ENCODE results near the gene JHY. TPM values are rescaled to one million over a fixed set of nuclear protein-coding genes. Genes with fewer than 3 reads are reported as not detected.

JHY gene
- total and polyA plus RNA-seq, 2 of the 8 experiments (the other 6 are each of a cell fraction or from before 2014, with no cell fraction given): 0.29 to 0.91 TPM

- Histone ChIP-seq H3K27ac (ENCODE audit: low read depth, low read length) (no peak overlapping the region), H3K56ac (replicated peaks; ENCODE audit: insufficient read length, low read depth, low read length) (no peak overlapping the region), H3K9me3 (ENCODE audit: insufficient read depth in 2 of 2, low read depth in 1 of 2, low read length in 1 of 2) (no peaks in the 10 kb centered on the region), H4K8ac (ENCODE audit: extremely low read depth, insufficient read depth, low read length) (no peak overlapping the region), H2BK5ac (ENCODE audit: low read depth, low read length) (no peak overlapping the region), H3K18ac (ENCODE audit: extremely low read depth, low read length) (no peak overlapping the region), H3K23ac (ENCODE audit: insufficient read length) (no peak overlapping the region), H3K27me3 (replicated peaks in 1 of 4; ENCODE audit: control insufficient read depth in 3 of 4, extremely low read depth in 1 of 4, insufficient read depth in 3 of 4, low read length in 3 of 4) (no peaks in the 10 kb centered on the region), H3K4me2 (ENCODE audit: insufficient read depth in 1 of 2, low read depth in 2 of 2, low read length in 2 of 2) (peak overlapping the region in 1 of 2 experiments; percentile 12; a peak in 1 of 4 replicates), H3K4ac (replicated peaks; ENCODE audit: insufficient read length, low read depth, low read length) (no peak overlapping the region), H3K23me2 (ENCODE audit: low read depth, low read length) (no peaks in the 10 kb centered on the region), H2BK20ac (ENCODE audit: low read length) (no peak overlapping the region), H4K20me1 (replicated peaks in 1 of 2; ENCODE audit: control insufficient read depth in 1 of 2, insufficient read depth in 2 of 2, low read length in 2 of 2) (no peaks in the 10 kb centered on the region), H3K4me1 (replicated peaks in 1 of 4; ENCODE audit: control insufficient read depth in 3 of 4, insufficient read depth in 4 of 4, low read length in 3 of 4) (peaks cover 0 to 5% (median 2%) of the 10 kb centered on the region in 4 experiments; a peak in 1 of 7 replicates), H3K9ac (replicated peaks in 1 of 4; ENCODE audit: extremely low read depth in 1 of 4, low read depth in 3 of 4, low read length in 3 of 4) (peak overlapping the region in 1 of 4 experiments; percentile 10; a peak in 1 of 7 replicates), H3K14ac (ENCODE audit: insufficient read length) (no peak overlapping the region), H3K79me1 (ENCODE audit: low read depth, low read length) (no peaks in the 10 kb centered on the region), H2BK12ac (ENCODE audit: low read depth, low read length) (no peak overlapping the region), H2AFZ (ENCODE audit: low read length) (no peak overlapping the region), H2AK5ac (ENCODE audit: low read depth, low read length) (no peak overlapping the region), H3K4me3 (ENCODE audit: extremely low read depth in 1 of 4, insufficient read depth in 2 of 4, low read depth in 3 of 4, low read length in 4 of 4) (no peak overlapping the region), H2BK120ac (replicated peaks; ENCODE audit: low read depth, low read length) (no peak overlapping the region), H4K5ac (ENCODE audit: insufficient read length, low read depth, low read length) (no peak overlapping the region), H2BK15ac (ENCODE audit: low read length) (no peak overlapping the region), H3K79me2 (ENCODE audit: control insufficient read depth in 1 of 2, insufficient read depth in 2 of 2, low read length in 2 of 2) (no peaks in the 10 kb centered on the region), H3K36me3 (ENCODE audit: control insufficient read depth in 2 of 4, insufficient read depth in 4 of 4, low read length in 3 of 4) (no peaks in the 10 kb centered on the region), H4K91ac (replicated peaks; ENCODE audit: insufficient read length, low read length) (no peak overlapping the region)
- POLR2A ChIA-PET (ENCODE audit: partially characterized antibody): no interaction called here
- DNase-seq (ENCODE audit: low read depth in 1 of 2, low spot score in 2 of 2): no peak
- WGBS, 2 experiments (ENCODE audit: extremely low coverage in 1 of 2, insufficient coverage in 1 of 2, insufficient read length in 1 of 2, insufficient replicate concordance in 2 of 2, low coverage in 1 of 2, low lambda C conversion rate in 2 of 2, missing lambda C conversion rate in 1 of 2): 51% methylated on average over 5 of the region's 5 CpGs; no CpG with 5 or more reads in 1 of the 2 experiments
- FAIRE-seq: no peak
- TF ChIP-seq KDM4A (IDR thresholded peaks at IDR 0.05; ENCODE audit: low read depth, low read length, severe bottlenecking): no peak
- TF ChIP-seq NANOG (IDR thresholded peaks at IDR 0.05; ENCODE audit: insufficient read depth, low read depth, low read length, poor library complexity, severe bottlenecking): peak; percentile 21
- TF ChIP-seq RNF2 (IDR thresholded peaks at IDR 0.05; ENCODE audit: borderline replicate concordance, low read depth, low read length, missing control alignments, poor library complexity, severe bottlenecking): no peak
- CTCF ChIA-PET (ENCODE audit: partially characterized antibody): interaction anchor here (0.6 to 2.3 kb wide), 6 partner anchors 30 to 125 kb away, joined by 3 to 13 read pairs (median 6); no protein-coding TSS in a partner anchor
These were observed 38.0 kb downstream of the JHY start for GRCh38 chr11:122920579-122920978.

Data from H1 (cell line).